Tibial nerve (tissue), 4 donors: ENCODE results near the gene ZNF3. TPM values are rescaled to one million over a fixed set of nuclear protein-coding genes. Genes with fewer than 3 reads are reported as not detected.

ENCODE experiments used
- DNase-seq, 2 donors: peaks; one replicate each; pipeline ENCODE4 v3.0.0-alpha.2; 2019; ENCODE audit warnings: low spot score in 2 of 2
- H3K27ac ChIP-seq, 4 donors: fragments of 200-600 bp; sonication (generic) in 3 of 4; one replicate each; pipeline ENCODE4 v1.5.1; 2017 to 2019; ENCODE audit warnings: mild to moderate bottlenecking in 1 of 4
- H3K27me3 ChIP-seq, 2 donors: fragments of 200-600 bp; sonication (generic) in 1 of 2; one replicate each; pipeline versions ENCODE4 v1.5.1 to v1.6.0; 2017 to 2019
- H3K36me3 ChIP-seq, 3 donors: fragments of 200-600 bp; sonication (generic); one replicate each; pipeline ENCODE4 v1.5.1; 2018 to 2019
- H3K4me1 ChIP-seq, 4 donors: fragments of 200-600 bp; sonication (generic) in 3 of 4; one replicate each; pipeline ENCODE4 v1.5.1; 2017 to 2019
- H3K4me3 ChIP-seq, 4 donors: fragments of 200-600 bp; sonication (generic) in 3 of 4; one replicate each; pipeline ENCODE4 v1.5.1; 2017 to 2019; ENCODE audit warnings: mild to moderate bottlenecking in 1 of 4, moderate library complexity in 1 of 4
- H3K9me3 ChIP-seq, 4 donors: fragments of 200-600 bp; sonication (generic) in 3 of 4; one replicate each; pipeline ENCODE4 v1.5.1; 2017 to 2019
- CTCF ChIP-seq, 5 experiments: fragments of 200-600 bp in 3 of 5; fragments of 450-650 bp in 2 of 5; sonication (generic) in 3 of 5; IDR thresholded peaks; one replicate each; pipeline ENCODE4 v1.5.1; 2016 to 2019; ENCODE audit warnings: antibody characterized with exemption in 5 of 5, mild to moderate bottlenecking in 3 of 5, moderate library complexity in 2 of 5
- EP300 ChIP-seq, 2 donors: sonication (generic); formaldehyde crosslinking; IDR thresholded peaks; one replicate each; pipeline ENCODE4 v1.6.1; 2017; ENCODE audit warnings: antibody characterized with exemption in 2 of 2, mild to moderate bottlenecking in 1 of 2
- POLR2A ChIP-seq, 2 donors: fragments of 450-650 bp; IDR thresholded peaks; one replicate each; pipeline ENCODE4 v1.6.1; 2017; ENCODE audit warnings: antibody characterized with exemption in 2 of 2, mild to moderate bottlenecking in 2 of 2, moderate library complexity in 2 of 2
- WGBS, 2 donors: methylation state at CpG; one replicate each; pipeline ENCODE4 v1.1.5; 2018; 5-methylcytosine and 5-hydroxymethylcytosine counted together
- total RNA-seq, 4 donors: library from RNA; depleted of rRNA; stranded (reverse); fragments of >200 nt; gene quantifications; one replicate each; pipeline ENCODE4 v1.1.0, GENCODE V29; 2016

Gene ZNF3
- total RNA-seq, 4 donors from 2014 or later = 24.0 to 37.5 (median 26.9) TPM

GRCh38 chr7:100049441-100050291 lies 31.9 kb downstream of the ZNF3 start, which contains the start of gene ZSCAN21:
Gene ZSCAN21 (plus strand): TSS chr7:100049774. CDS start chr7:100057007, 7,233 bp downstream.
- no peaks in the 10 kb centered on the region for H3K27me3 ChIP-seq
- H3K9me3 ChIP-seq = no peaks in the 10 kb centered on the region
- peaks cover 0 to 35% (median 7%) of the 10 kb centered on the region in 4 donors for H3K4me1 ChIP-seq
- no peaks in the 10 kb centered on the region for H3K36me3 ChIP-seq
- peak; percentile 71 to 79 for DNase-seq
- H3K27ac ChIP-seq = peak within 1 kb of the TSS; percentile 93 to 99 (median 97)
- peak within 1 kb of the TSS; percentile 71 to 93 (median 74) for H3K4me3 ChIP-seq
- TF ChIP-seq EP300 (IDR thresholded peaks at IDR 0.05) (peak; percentile 95 to 96), POLR2A (IDR thresholded peaks at IDR 0.05) (peak; percentile 50 to 60), CTCF (IDR thresholded peaks at IDR 0.05) (peak in 3 of 5 experiments; percentile 16 to 44 (median 26))
- 0 to 1% methylated on average over 29 to 37 of the region's 47 CpGs for WGBS, 2 donors

GRCh38 chr7:100048680-100049079 lies 32.8 kb downstream of the ZNF3 start:
- Histone ChIP-seq H3K36me3 (no peaks in the 10 kb centered on the region), H3K27ac (peak overlapping the region in 1 of 4 donors; percentile 98), H3K4me1 (peaks cover 0 to 31% (median 7%) of the 10 kb centered on the region in 4 donors), H3K27me3 (no peaks in the 10 kb centered on the region), H3K4me3 (no peak overlapping the region), H3K9me3 (no peaks in the 10 kb centered on the region)
- TF ChIP-seq CTCF (IDR thresholded peaks at IDR 0.05) = no peak
- TF ChIP-seq EP300 (IDR thresholded peaks at IDR 0.05) = no peak
- no peak for TF ChIP-seq POLR2A (IDR thresholded peaks at IDR 0.05)
- 90 to 94% methylated on average over 4 of the region's 4 CpGs for WGBS, 2 donors
- DNase-seq = no peak

- 61 to 75% methylated on average over 6 of the region's 6 CpGs for WGBS, 2 donors
- no peak for TF ChIP-seq EP300 (IDR thresholded peaks at IDR 0.05)
- TF ChIP-seq POLR2A (IDR thresholded peaks at IDR 0.05) = no peak
- no peak for TF ChIP-seq CTCF (IDR thresholded peaks at IDR 0.05)
- no peaks in the 10 kb centered on the region for H3K36me3 ChIP-seq
- H3K4me3 ChIP-seq = no peak overlapping the region
- no peak overlapping the region for H3K27ac ChIP-seq
- no peak for DNase-seq
- no peaks in the 10 kb centered on the region for H3K27me3 ChIP-seq
- peaks cover 0 to 6% (median 0%) of the 10 kb centered on the region in 4 donors for H3K4me1 ChIP-seq
- H3K9me3 ChIP-seq = no peaks in the 10 kb centered on the region
Observed at GRCh38 chr7:100044718-100045117, 36.8 kb downstream of the ZNF3 start.

- H3K36me3 ChIP-seq = peaks cover 0 to 40% (median 0%) of the 10 kb centered on the region in 3 donors
- DNase-seq = no peak
- H3K4me3 ChIP-seq = no peak overlapping the region
- no peaks in the 10 kb centered on the region for H3K4me1 ChIP-seq
- TF ChIP-seq POLR2A (IDR thresholded peaks at IDR 0.05) = no peak
- TF ChIP-seq CTCF (IDR thresholded peaks at IDR 0.05) = no peak
- no peak for TF ChIP-seq EP300 (IDR thresholded peaks at IDR 0.05)
- H3K9me3 ChIP-seq = no peaks in the 10 kb centered on the region
- WGBS, 2 donors = 59 to 77% methylated on average over 7 of the region's 7 CpGs
- H3K27me3 ChIP-seq = no peaks in the 10 kb centered on the region
- H3K27ac ChIP-seq = no peak overlapping the region
Observed at GRCh38 chr7:100040575-100040974, 40.9 kb downstream of the ZNF3 start.

- no peak for TF ChIP-seq EP300 (IDR thresholded peaks at IDR 0.05)
- TF ChIP-seq CTCF (IDR thresholded peaks at IDR 0.05) = no peak
- TF ChIP-seq POLR2A (IDR thresholded peaks at IDR 0.05) = no peak
- 84 to 90% methylated on average over 7 of the region's 7 CpGs for WGBS, 2 donors
- H3K27ac ChIP-seq = no peak overlapping the region
- peaks cover 0 to 62% (median 5%) of the 10 kb centered on the region in 3 donors for H3K36me3 ChIP-seq
- H3K9me3 ChIP-seq = no peaks in the 10 kb centered on the region
- H3K4me1 ChIP-seq = no peaks in the 10 kb centered on the region
- H3K27me3 ChIP-seq = no peaks in the 10 kb centered on the region
- H3K4me3 ChIP-seq = no peak overlapping the region
- no peak for DNase-seq
Observed at GRCh38 chr7:100038326-100038725, 43.2 kb downstream of the ZNF3 start.
